ENCODE results near the gene RMC1. TPM values are rescaled to one million over a fixed set of nuclear protein-coding genes. Genes with fewer than 3 reads are reported as not detected.
"Not testable (repeated sequence)": the region's sequence is repeated elsewhere in the genome, so short reads cannot be mapped to it uniquely, and the experiment has no call there.

The RMC1 gene
- total RNA-seq, 1 experiment from 2014 or later, result 32.6 TPM

DNA sequence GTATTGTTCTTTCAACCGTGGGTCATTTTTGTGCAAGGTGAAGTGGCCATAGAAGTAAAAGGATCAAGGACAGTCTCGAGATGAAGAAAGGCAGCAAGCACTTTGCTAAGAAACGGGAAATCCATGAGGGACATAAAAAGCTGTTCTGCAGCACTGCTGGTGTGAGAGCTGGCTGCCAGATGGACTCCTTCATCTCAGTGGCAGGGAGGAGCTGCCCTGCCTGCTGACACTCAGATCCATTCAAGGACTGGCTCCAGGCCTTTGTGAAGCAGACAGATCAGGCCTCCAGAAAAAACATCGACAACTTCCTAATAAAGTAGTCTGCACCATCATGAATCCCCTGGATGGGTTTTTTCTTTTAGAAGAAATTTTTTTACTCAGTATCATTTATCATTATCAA, 29.5 kb downstream of the RMC1 start:
- no peak for DNase-seq (ENCODE audit: low spot score)

DNA sequence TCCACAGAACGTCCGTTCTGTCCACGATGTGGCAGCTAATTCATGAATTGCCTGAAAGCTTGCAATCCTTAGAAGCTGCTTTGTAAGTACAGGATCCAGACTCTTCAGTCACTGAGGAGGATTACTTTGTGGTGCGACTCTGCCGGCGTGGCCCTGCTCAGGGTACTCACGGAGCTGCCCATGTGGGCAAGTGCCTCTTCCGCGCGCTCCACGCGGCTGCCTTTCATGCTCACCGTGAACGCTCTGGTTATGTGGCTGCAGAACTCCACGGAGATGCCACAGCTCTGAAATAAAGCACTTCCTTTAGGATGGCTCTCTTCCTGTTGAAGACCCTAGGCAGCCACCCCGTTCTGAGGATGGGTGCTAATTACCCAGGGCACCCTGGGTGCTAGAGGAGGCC, 31.0 kb downstream of the RMC1 start:
- no peak for DNase-seq (ENCODE audit: low spot score)

DNA sequence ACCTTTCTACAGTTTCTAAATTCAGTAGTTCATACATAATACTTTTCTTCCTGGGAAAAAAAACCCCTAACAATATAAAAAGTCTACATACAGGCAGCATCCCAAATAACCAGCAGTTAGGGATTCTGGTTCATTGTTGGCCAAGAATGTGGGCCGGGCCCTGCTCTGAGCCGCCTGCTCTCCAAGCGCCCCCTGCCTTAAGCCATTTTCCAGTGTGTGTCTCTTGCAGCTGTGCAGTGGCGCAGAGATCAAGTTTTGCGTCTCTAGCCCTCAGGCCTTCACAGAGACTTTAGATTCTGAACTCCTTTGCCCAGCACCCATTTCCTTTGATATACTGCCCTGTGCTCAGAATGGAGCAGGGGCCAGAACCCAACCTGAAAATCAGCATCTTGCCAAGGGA, 32.9 kb downstream of the RMC1 start:
- no peak for DNase-seq (ENCODE audit: low spot score)

DNA sequence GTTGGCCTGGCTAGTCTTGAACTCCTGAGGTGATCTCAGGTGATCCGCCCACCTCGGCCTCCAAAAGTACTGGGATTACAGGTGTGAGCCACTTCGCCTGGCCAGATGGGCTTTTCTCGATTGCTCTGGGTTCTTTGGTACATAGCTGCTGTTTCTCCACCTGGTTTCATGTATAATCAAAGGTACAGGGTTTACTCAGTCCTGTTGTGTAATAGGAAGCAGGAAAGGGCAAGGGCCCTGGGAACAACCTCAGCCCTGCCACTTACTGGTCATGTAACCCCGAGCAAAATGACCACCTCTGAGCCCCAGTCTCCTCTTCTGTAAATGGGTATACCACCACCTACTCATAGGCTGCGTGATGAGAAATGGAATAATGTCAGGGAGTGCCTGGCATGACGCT, 34.0 kb downstream of the RMC1 start:
- no peak for DNase-seq (ENCODE audit: low spot score)

DNA sequence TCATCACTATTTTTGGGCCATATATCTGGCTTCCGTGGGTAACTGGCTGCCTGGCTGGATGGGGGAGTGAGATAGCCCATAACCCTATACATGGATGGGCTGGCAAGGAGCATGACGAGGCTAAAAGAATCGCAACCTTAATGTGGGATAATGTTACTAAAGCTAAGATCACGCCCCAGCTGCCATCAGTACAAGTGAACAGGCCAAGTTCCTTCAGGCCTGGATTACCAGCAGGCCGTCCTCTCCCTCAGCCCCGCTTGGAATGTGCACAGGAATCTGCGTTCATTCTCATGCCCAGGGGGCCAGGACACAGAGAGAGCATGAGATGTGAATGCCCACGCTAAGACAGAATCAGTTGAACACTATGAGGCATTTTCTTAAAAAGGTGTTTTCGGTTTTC, 34.7 kb downstream of the RMC1 start:
- DNase-seq (ENCODE audit: low spot score), result no peak

DNA sequence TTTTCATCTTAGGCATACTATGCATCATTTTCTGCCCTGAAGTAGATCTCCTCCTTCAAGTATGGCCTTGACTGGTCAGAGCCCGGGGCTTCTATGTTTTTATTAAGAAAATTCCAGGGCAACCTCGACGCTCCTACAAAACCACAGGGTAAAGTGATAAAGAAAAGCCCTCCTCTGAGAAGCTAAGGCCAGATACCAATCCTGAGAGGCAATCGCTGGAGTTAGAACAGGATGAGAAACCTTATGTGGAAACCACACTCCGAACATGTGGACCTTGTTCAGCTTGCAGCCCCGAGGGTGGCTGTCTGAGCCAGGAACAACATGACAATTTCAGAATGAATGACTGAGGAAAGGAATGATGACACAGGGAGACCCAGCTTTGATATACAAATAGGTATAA, 35.6 kb downstream of the RMC1 start:
- no peak for DNase-seq (ENCODE audit: low spot score)

DNA sequence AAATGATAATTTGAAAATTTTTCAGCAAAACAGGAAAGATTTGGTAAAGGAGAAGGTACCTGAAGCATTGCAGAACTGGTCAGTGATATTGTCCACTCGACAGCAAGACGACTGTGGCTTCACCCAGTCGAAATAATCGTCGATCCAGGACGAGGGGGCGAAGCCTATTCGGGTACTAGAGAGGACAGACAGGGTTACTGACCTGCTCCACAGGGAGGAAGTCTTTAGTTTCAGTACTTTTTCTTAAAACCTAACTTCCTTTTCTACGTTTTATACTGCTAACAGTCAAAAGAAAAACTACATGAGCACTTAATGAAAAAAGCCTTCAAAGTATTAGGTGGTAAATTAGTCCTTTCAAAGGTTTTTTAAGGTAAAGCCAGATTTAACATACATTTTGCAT, 36.0 kb downstream of the RMC1 start:
- no peak for DNase-seq (ENCODE audit: low spot score)

DNA sequence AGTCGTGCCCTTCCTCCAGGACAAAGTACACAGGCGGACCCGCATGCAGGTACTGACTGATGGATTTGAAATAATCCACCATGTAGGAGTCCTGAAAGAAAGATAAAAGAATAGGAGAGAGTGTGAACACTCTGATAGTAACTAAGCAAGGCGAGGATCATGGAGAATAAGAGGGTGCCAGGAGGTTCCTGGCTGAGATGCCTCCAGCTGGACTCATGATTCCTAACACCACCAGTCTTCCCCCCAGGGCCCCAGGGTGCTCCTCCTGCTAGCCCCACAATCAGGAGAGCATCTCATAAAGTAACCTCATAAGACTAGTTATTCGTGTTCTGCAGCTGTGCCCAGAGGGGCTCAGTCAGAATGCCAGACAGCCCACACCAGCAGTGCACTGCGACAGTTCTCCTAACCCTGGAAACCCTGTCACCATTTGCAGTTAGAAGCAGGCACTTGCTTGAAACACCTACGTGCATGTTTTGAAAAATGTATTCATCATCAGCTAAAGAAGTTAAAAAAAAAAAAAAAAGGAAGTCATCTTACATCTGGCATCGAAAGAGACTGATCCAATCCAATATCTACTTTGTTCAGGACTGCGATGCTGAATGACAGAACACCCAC, 36.7 kb downstream of the RMC1 start:
- no peak for DNase-seq (ENCODE audit: low spot score)

DNA sequence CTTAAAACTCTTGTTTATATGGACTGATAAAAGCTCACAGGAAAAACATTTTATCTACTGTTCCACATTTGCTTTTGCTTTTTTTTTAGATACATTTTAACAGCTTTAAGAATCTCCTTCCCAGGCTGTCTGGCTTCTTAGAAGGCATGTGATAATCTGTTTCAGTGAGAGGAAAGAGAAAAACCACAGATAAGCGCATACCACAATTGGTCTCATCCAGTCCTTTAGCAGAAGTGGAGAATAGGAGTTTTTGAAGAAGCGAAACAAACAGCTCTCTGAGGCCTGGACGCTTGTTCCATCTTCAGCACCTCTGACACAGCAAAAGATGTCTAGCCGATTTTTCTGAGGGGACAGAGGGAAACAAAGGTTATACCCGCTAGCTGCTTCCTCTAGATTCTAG, 37.6 kb downstream of the RMC1 start:
- DNase-seq (ENCODE audit: low spot score), result no peak

DNA sequence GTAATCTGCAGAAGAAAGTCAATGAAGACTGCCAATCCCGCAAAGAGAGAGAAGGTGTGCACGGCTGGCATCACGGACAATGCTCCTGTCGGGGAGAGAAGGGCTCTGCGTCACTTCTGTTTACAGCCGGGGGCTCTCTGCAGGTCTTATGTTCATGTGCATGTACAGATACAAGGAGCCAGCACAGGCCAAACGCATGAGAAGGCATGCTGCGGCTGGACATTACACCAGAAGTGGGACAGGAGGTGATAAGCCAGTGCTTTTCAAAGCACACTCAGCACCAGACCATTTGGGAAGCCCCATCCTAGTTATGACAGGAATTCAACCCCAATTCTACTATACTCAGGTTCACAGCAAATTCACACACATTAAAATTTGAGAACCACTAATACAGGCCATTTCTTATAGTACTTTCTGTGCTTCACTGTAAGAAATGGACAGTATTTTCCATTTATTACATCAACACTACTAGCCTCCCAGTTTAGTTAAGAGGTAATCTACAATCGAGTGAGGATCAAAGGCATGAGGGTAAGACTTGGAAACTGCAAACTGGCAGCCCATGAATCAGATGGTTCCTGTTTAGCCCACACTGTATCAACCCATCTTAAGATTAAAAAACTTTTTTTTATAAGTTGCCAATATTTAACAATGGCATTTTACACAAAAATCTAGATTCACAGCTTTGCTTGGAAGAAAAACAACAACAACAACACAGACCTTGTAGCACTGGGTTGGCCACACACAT, 38.2 kb downstream of the RMC1 start:
- DNase-seq (ENCODE audit: low spot score), result no peak

DNA sequence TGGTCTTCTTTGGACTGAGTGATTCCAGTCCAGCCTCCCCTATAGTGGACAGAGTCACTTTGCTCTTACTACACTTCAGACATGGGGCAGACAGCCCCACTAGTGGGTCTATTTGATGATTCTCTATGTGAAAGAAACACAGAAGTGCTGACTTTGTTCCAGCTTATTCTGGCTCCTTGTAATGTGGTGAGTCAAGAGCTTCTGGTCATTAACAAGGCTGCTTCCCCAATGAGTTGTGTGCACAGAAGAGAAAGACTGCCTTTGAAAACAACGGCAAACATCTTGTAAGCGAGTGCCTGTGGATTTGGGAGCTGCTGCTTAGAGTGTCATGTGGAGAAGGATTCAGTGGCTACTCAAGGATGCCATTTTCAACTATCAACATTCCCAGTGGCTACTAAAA, 39.1 kb downstream of the RMC1 start:
- DNase-seq (ENCODE audit: low spot score), result no peak

DNA sequence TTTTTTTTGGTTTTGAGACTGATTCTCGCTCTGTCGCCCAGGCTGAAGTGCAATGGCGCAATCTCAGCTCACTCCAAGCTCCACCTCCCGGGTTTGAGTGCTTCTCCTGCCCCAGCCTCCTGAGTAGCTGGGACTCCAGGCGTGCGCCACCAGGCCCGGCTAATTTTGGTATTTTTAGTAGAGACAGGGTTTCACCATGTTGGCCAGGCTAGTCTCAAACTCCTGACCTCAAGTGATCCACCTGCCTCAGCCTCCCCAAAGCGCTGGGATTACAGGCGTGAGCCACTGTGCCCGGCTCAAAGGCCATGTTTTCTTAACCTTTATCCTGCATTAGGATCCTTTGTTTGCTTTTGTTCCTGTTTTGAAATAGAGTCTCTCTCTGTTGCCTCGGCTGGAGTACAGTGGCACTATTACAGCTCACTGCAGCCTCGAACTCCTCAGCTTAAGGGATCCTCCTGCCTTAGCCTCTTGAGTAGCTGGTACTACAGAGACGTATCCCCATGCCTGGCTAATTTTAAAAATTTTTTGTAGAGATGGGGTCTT, 42.0 kb downstream of the RMC1 start:
- DNase-seq (ENCODE audit: low spot score), result no peak

DNA sequence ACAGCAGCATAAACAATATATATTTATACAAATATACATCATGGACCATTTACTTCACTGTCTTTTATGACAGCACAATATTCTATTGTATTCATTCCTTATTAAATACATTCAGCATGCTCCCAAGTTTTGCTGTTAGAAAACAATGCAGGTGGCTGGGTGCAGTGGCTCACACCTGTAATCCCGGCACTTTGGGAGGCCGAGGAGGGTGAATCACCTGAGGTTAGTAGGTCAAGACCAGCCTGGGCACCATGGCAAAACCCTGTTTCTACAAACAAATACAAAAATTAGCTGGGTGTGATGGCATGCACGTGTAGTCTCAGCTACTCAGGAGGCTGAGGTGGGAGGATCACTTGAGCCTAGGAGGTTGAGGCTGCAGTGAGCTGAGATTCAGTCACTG, 44.0 kb downstream of the RMC1 start:
- DNase-seq (ENCODE audit: low spot score), result no peak

DNA sequence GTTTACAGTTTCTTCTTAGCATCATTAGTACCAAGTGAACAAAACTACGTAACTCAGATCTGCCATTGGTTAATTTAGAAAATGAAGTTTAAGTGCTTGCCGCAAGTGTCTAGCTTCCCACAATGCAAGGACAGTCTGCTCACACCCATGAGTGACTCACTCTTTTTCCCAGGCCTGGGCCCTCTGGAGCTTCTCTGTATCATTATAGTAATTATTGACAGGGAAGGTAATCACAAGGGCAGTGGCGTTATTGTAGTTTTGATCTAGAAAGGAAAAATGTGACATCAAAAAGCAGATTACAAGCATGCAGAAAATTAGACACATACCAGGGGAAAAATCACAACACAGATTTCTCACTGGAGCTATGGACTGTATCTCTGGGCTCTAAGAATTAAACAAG, 44.5 kb downstream of the RMC1 start:
- DNase-seq (ENCODE audit: low spot score), result no peak

DNA sequence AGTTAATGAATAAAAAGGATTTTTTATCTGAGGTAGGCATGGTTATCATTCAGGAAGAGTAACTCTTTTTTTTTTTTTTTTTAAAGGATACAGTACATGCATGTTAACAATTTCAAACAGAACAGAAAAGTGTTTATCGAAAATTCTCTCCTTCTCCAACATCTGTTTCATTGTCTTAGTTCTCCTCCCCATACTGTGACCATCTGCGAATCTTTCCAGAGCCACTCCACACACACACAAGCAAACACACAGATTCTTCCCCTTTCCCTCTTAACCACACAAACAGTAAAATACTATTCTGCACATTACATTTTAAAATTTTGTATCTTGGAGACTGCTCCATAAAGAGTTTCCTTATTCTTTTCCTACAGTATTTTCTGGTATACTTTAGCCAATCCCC, 45.0 kb downstream of the RMC1 start:
- DNase-seq (ENCODE audit: low spot score), result no peak

DNA sequence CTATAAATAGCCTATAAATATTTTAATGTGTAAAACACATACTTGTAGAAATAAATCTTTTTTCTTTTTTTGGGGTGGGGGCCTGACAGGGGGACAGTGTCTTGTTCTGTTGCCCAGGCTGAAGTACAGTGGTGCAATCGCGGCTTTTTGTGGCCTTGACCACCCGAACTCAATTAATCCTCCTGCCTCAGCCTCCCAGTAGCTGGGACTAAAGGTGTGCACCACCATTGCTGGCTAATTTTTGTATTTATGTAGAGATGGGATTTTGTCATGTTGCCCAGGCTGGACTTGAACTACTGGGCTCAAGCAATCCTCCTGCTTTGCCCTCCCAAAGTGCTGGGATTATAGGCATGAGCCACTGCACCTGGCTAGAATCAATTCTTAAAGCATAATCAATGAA, 45.4 kb downstream of the RMC1 start:
- no peak for DNase-seq (ENCODE audit: low spot score)

DNA sequence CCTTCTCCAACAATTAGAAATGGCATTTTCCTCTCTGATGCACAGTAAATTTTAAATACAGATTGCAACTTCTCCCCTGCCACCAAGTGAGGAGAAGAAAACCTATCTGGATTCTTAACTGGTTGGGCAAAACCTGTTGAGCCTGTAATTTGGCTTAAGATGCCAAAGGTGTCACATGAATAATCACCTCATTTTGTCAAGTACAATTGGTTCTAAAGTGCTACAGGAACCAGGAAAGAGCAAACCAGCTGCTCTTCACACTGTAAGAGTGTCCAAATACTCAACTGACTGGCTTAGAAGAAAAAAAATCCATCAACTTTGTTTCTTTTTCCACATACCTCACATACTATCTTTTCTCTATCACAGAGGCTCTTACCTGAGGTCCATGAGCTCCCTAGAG, 47.6 kb downstream of the RMC1 start:
- DNase-seq (ENCODE audit: low spot score), result no peak

DNA sequence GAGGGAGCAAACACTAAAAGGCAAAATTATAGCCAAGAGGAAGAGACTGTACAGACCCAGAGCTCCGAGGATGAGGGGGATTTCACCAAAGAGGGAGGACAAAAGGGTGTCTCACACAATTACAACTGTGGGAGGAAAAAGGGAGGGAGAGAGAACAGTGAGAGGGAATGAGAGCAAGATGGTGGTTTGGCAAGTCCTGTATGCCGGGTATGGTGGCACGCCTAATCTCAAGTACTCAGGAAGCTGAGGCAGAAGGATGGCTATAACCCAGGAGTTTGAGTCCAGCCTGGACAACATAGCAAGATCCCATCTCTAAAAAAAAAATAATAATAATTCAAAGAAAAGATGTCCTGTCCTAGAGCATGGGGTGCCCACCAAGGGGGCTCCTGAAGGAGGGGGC, 48.7 kb downstream of the RMC1 start:
- no peak for DNase-seq (ENCODE audit: low spot score)

DNA sequence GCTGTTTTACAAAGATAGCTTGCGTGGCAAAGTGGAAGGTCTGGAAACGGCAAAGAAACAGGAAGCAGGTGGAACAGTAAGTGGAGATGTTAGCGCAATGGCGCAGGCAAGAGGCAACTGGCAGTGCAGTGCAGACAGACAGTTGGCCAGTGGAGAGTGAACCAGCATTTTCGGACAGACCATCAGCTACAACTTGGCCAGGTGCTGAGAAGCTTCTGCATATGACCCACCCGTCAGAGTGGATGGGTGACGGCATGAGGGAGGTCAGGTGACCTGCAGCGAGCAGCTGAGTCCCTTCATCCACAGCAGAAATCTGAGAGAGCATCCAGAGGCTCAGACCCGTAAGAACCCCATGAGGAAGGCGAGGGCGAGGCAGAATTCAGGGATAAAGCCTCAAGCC, 49.2 kb downstream of the RMC1 start:
- DNase-seq (ENCODE audit: low spot score), result no peak

DNA sequence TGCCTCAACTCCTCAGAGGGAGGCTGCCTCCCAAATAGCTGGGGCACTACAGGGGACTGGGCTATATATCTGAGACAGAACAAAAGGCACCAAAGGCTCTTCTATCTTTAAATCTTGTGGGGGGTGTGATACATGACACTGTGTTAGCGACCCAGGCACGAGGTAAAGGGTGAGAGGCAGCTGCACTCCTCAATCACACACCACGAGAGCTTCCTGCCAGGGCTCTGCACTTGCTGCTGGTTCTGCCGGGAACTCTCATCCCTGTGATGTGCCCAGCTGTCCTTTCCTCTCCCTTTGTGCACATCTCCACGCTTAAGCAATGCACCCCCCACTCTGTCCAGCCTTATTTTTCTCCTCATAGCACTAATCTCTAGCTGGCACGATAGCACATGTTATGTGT, 50.6 kb downstream of the RMC1 start:
- DNase-seq (ENCODE audit: low spot score), result no peak

DNA sequence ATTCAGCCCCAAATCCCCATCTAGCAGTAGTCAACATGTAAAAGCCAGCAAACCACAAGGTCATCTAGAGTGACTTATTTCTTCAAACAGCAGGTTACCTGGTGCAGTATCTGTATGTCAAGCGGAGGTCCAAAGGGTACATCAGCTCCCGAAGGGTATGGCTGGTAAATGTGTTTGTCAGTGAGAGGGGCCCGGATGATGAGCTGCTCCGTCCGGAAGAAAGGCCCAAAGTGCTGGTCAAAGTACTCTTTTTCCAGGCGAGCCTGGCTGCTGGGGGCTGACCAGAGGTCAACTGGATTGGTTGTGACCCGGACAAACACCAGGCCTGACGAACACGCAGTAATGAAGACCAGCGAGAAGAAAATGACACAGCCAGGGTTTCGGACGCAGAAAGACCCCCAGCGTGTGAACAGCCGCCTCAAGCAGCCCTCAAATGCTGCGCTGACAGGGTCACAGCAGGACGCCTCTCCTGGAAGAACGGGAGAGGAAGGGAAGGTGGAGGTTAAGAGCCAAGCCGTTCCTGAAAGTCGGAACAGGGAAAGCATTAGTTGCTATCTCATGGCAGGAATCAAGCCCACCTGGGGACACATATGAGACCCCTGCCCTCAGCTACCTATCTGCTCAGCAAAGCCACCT, 53.0 kb downstream of the RMC1 start:
- no peak for DNase-seq (ENCODE audit: low spot score)

DNA sequence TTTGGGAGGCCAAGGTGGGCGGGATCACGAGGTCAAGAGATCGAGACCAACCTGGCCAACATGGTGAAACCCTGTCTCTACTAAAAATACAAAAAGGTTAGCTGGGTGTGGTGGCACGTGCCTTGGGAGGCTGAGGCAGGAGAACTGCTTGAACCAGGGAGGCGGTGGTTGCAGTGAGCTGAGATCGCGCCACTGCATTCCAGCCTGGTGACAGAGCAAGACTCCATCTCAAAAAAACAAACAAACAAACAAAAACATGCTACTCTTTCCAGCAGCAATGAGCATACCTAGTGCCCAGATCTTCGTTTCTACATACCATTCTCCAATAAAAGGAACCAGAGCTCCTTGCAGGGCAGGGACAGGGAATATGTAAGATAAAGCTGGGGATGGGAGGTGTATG, 54.2 kb downstream of the RMC1 start:
- DNase-seq (ENCODE audit: low spot score), result not testable (repeated sequence)

DNA sequence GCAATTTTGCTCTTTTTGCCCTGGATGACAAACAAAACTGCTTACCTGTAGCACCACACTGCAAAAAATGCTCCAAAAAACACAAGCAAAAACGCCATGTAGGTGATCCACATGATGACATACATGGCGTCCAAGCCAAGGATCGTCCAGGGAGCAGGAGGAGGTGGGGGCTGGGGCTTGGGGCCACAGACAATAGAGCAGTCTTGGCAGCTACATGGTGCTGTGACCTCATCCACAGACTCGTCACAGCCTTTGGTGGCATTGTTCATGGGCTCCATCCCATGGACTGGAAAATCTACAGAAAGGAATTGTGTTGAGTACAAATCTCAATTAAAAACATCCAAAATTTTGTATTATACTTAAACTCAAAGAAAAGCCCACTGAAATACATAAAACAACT, 56.9 kb downstream of the RMC1 start:
- DNase-seq (ENCODE audit: low spot score), result no peak

Measured in H4 (cell line).